Transverse colon (tissue), 4 donors: Measurements from ENCODE around the gene FBXO41. TPM values are rescaled to one million over a fixed set of nuclear protein-coding genes. Genes with fewer than 3 reads are reported as not detected.

ENCODE experiments used
- DNase-seq: peaks from one replicate; pipeline ENCODE4 v3.0.0-alpha.2; 2019
- H3K27ac ChIP-seq, 4 donors: fragments of 200-600 bp; sonication (generic); 2 replicates each; pipeline ENCODE4 v1.5.1; 2016 to 2018; ENCODE audit warnings: inconsistent platforms in 4 of 4
- H3K27me3 ChIP-seq: fragments of 200-600 bp; sonication (generic); 2 replicates; pipeline ENCODE4 v1.5.1; 2017; ENCODE audit warnings: inconsistent platforms
- H3K36me3 ChIP-seq, 4 donors: fragments of 200-600 bp; sonication (generic); 2 replicates each; pipeline ENCODE4 v1.5.1; 2017 to 2019; ENCODE audit warnings: inconsistent platforms in 4 of 4
- H3K4me1 ChIP-seq, 4 donors: fragments of 200-600 bp; sonication (generic); 2 replicates each; pipeline ENCODE4 v1.5.1; 2017 to 2020; ENCODE audit warnings: inconsistent platforms in 4 of 4
- H3K4me3 ChIP-seq, 4 donors: fragments of 200-600 bp; sonication (generic); 1 replicate in 1 of 4; 2 replicates in 3 of 4; pipeline versions ENCODE4 v1.5.1 to v1.6.1; 2017 to 2019; ENCODE audit warnings: inconsistent platforms in 4 of 4
- H3K9me3 ChIP-seq, 2 donors: fragments of 200-600 bp; sonication (generic); 2 replicates each; pipeline ENCODE4 v1.5.1; 2017 to 2019; ENCODE audit warnings: inconsistent platforms in 2 of 2
- EP300 ChIP-seq: sonication (generic); formaldehyde crosslinking; IDR thresholded peaks from one replicate; pipeline ENCODE4 v1.6.1; 2017; ENCODE audit warnings: antibody characterized with exemption, low read depth
- POLR2A ChIP-seq: fragments of 450-650 bp; IDR thresholded peaks from one replicate; pipeline ENCODE4 v1.6.1; 2016; ENCODE audit warnings: antibody characterized with exemption, mild to moderate bottlenecking, moderate library complexity
- POLR2AphosphoS5 ChIP-seq, 3 donors: sonication (generic); formaldehyde crosslinking; IDR thresholded peaks; one replicate each; pipeline ENCODE4 v1.6.1; 2016; ENCODE audit warnings: antibody characterized with exemption in 3 of 3
- WGBS, 2 donors: methylation state at CpG; one replicate each; pipeline ENCODE4 v1.1.5; 2018; ENCODE audit warnings: low coverage in 1 of 2; 5-methylcytosine and 5-hydroxymethylcytosine counted together
- in situ Hi-C, 4 donors: fragments of 200-750 bp; cut with MboI; loops; one replicate each; pipeline versions ENCODE4 v1.15.0 to v1.15.1; 2017; ENCODE audit warnings: low sequenced_read_pairs in 3 of 4, low pct_ligation_motif_present in 1 of 4, low pct_unique_long_range_greater_than_20kb in 1 of 4
- intact Hi-C: fragments of 100-400 bp; cut with DNase I; formaldehyde crosslinking; loops from one replicate; pipeline ENCODE4 v1.15.1; 2023; ENCODE audit warnings: low total_unique reads
- total RNA-seq, 4 donors: library from RNA; depleted of rRNA; stranded (reverse); fragments of >200 nt; gene quantifications; one replicate each; pipeline ENCODE4 v1.1.0, GENCODE V29; 2016
- TF ChIP-seq, protein P1 (sequence below), 5 experiments: fragments of 200-600 bp in 3 of 5; fragments of 450-650 bp in 2 of 5; sonication (generic) in 3 of 5; IDR thresholded peaks; 1 replicate in 2 of 5; 2 replicates in 3 of 5; pipeline ENCODE4 v1.5.1; 2016 to 2017; ENCODE audit warnings: antibody characterized with exemption in 5 of 5, inconsistent platforms in 3 of 5, mild to moderate bottlenecking in 2 of 5, moderate library complexity in 1 of 5

Gene FBXO41
- total RNA-seq, 4 donors from 2014 or later, result 1.4 to 10.0 (median 5.7) TPM

DNA sequence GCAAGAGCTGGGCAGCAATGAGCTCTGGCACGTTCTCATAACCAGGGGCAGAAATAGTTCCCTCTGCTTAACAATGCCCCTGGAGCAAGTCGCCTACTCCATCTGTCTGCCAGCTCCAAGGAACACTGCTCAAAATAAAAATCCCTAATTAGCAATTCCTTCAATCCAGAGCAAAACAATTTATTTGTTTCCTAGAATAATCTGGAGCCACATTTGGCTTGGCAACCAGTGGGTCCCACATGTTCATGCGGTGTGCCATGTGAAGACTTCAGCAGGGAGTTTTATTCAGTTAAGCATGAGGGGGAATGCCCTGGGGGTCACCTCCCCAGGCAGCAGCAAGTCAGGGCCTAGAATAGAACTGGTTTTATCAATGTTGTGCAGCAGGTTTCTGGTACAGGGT, 16.6 kb upstream of the FBXO41 start:
- intact Hi-C loops, result no loop called here
- no peak overlapping the region for H3K4me3 ChIP-seq
- no peak for TF ChIP-seq EP300
- TF ChIP-seq, protein P1, sequence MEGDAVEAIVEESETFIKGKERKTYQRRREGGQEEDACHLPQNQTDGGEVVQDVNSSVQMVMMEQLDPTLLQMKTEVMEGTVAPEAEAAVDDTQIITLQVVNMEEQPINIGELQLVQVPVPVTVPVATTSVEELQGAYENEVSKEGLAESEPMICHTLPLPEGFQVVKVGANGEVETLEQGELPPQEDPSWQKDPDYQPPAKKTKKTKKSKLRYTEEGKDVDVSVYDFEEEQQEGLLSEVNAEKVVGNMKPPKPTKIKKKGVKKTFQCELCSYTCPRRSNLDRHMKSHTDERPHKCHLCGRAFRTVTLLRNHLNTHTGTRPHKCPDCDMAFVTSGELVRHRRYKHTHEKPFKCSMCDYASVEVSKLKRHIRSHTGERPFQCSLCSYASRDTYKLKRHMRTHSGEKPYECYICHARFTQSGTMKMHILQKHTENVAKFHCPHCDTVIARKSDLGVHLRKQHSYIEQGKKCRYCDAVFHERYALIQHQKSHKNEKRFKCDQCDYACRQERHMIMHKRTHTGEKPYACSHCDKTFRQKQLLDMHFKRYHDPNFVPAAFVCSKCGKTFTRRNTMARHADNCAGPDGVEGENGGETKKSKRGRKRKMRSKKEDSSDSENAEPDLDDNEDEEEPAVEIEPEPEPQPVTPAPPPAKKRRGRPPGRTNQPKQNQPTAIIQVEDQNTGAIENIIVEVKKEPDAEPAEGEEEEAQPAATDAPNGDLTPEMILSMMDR (IDR thresholded peaks at IDR 0.05), result no peak
- TF ChIP-seq POLR2AphosphoS5 (IDR thresholded peaks at IDR 0.05), result no peak
- no peak for TF ChIP-seq POLR2A
- no peaks in the 10 kb centered on the region for H3K36me3 ChIP-seq
- DNase-seq, result no peak
- H3K9me3 ChIP-seq, result no peaks in the 10 kb centered on the region
- WGBS, 2 donors, result 78 to 80% methylated on average over 3 of the region's 3 CpGs
- peaks cover 32% of the 10 kb centered on the region for H3K27me3 ChIP-seq
- no peak overlapping the region for H3K27ac ChIP-seq
- in situ Hi-C loops, result no loop called here
- H3K4me1 ChIP-seq, result no peaks in the 10 kb centered on the region

DNA sequence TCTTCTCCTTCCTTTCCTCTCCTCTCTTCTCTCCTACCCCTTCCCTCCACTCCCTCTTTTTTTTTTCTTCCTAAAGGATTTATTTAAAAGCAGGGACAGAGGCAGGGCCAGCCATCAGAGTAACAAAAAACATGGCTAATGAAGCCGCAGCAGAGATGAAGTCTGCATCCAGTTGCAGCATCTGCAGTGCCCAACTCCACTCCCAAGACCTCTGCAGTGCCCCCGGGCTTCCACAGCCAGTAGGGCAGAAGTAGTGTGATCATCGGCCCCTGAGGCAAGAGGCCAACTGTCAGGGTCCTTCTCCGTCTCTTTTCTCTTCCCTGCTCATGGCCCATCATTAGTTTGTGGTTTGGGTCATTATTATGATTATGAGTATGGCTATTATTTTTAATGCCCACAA, 13.3 kb upstream of the FBXO41 start:
- H3K4me3 ChIP-seq, result no peak overlapping the region
- H3K9me3 ChIP-seq, result no peaks in the 10 kb centered on the region
- H3K36me3 ChIP-seq, result no peaks in the 10 kb centered on the region
- in situ Hi-C loops, result no loop called here
- H3K27ac ChIP-seq, result no peak overlapping the region
- peaks cover 66% of the 10 kb centered on the region for H3K27me3 ChIP-seq
- no peak for DNase-seq
- TF ChIP-seq EP300 (no peak), POLR2AphosphoS5 (IDR thresholded peaks at IDR 0.05) (no peak), POLR2A (no peak)
- TF ChIP-seq, protein P1 (IDR thresholded peaks at IDR 0.05), result no peak
- intact Hi-C loops, result no loop called here
- 59 to 60% methylated on average over 1 to 4 of the region's 4 CpGs for WGBS, 2 donors
- H3K4me1 ChIP-seq, result peaks cover 0 to 12% (median 10%) of the 10 kb centered on the region in 4 donors

DNA sequence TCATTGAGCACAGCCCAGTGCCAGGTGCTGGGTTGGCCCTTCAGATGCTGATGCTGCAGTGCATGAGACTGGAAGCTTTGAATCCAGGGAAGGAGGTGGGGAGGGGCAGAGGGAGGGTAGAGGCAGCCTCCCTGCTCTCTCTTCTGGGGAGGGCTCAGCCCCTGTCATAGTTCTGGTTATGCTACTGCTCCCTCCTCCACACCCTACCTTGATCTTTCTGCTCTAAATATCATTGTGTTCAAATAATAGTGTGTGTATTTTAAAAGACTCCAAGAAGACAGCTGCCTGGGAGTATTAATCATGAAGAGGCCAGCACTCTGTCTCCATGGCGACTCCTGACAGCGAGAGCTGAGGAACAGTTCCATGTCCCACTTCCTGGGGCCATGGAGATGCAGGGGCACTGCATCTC, 12.9 kb upstream of the FBXO41 start:
- Histone ChIP-seq H3K9me3 (no peaks in the 10 kb centered on the region), H3K27ac (no peak overlapping the region), H3K4me1 (peaks cover 0 to 14% (median 10%) of the 10 kb centered on the region in 4 donors), H3K27me3 (peaks cover 70% of the 10 kb centered on the region), H3K36me3 (no peaks in the 10 kb centered on the region), H3K4me3 (no peak overlapping the region)
- in situ Hi-C loops, result no loop called here
- intact Hi-C loops, result no loop called here
- no peak for TF ChIP-seq EP300
- TF ChIP-seq, protein P1 (IDR thresholded peaks at IDR 0.05), result no peak
- TF ChIP-seq POLR2A, result no peak
- no peak for TF ChIP-seq POLR2AphosphoS5 (IDR thresholded peaks at IDR 0.05)
- DNase-seq, result no peak
- 7 to 21% methylated on average over 2 of the region's 2 CpGs for WGBS, 2 donors

DNA sequence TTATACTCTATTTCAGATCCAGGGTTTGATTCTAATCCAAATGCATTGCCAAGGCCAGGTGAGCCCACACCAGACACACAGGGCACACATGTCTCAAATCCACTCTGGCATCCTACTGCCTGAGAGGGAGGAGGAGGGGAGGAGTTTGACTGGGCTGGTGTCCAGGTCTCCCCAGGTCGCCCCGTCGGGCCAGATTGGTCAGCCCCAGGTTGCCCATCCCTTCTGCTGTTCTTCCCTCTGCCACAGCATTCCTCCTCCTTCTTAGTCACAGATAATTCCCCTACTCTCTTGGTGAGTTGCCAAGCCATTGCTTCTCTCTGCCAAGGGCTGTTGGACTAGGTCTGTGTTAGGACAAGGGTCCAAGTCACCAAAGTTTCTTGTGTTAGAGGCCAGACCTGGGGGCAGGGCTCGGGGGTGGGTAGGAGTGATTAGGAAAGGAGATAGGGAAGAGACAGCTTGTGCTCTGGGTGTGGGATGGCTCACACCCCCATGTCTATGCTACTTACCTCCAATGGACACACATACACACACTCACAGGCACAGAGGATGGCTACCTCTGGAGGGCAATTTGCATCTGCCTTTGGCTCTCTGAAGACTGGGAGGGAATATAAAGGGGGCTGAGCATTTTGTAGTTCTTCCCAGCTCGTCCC, 11.6 kb upstream of the FBXO41 start:
- Histone ChIP-seq H3K9me3 (no peaks in the 10 kb centered on the region), H3K27ac (no peak overlapping the region), H3K27me3 (peaks cover 83% of the 10 kb centered on the region), H3K4me1 (peaks cover 2 to 27% (median 17%) of the 10 kb centered on the region in 4 donors), H3K36me3 (no peaks in the 10 kb centered on the region), H3K4me3 (no peak overlapping the region)
- intact Hi-C loops (no loop called here), in situ Hi-C loops (no loop called here)
- no peak for TF ChIP-seq POLR2AphosphoS5 (IDR thresholded peaks at IDR 0.05)
- TF ChIP-seq EP300, result no peak
- no peak for TF ChIP-seq POLR2A
- TF ChIP-seq, protein P1 (IDR thresholded peaks at IDR 0.05), result no peak
- DNase-seq, result no peak
- 43 to 49% methylated on average over 1 to 5 of the region's 5 CpGs for WGBS, 2 donors
